NCI-H748 (cell line): ENCODE data around the gene URB2.

Experiments
- DNase-seq: peaks from one replicate; lab custom pipeline; 2025; ENCODE audit not compliant: unreplicated experiment; lab: John Stamatoyannopoulos, UW

Gene URB2

GRCh38 chr1:229643996-229644745, 18.1 kb downstream of the URB2 start:
- DNase-seq: no peak

- DNase-seq: no peak
Observed at GRCh38 chr1:229645324-229645993, 19.4 kb downstream of the URB2 start.

GRCh38 chr1:229648406-229648805, 22.4 kb downstream of the URB2 start:
- no peak for DNase-seq

GRCh38 chr1:229650045-229650444, 24.0 kb downstream of the URB2 start:
- no peak for DNase-seq

- no peak for DNase-seq
Observed at GRCh38 chr1:229651546-229651945, 25.5 kb downstream of the URB2 start.

- DNase-seq: no peak
Observed at GRCh38 chr1:229653420-229653819, 27.4 kb downstream of the URB2 start.

GRCh38 chr1:229655781-229656180, 29.7 kb downstream of the URB2 start:
- no peak for DNase-seq

- DNase-seq: no peak
Observed at GRCh38 chr1:229657993-229658755, 32.1 kb downstream of the URB2 start.

- peak; percentile 65 for DNase-seq
Observed at GRCh38 chr1:229661022-229661877, 35.2 kb downstream of the URB2 start.

- no peak for DNase-seq
Observed at GRCh38 chr1:229661897-229662296, 35.9 kb downstream of the URB2 start.

GRCh38 chr1:229664133-229664689, 38.2 kb downstream of the URB2 start:
- no peak for DNase-seq

GRCh38 chr1:229665912-229666558, 40.0 kb downstream of the URB2 start:
- no peak for DNase-seq

GRCh38 chr1:229666585-229666984, 40.5 kb downstream of the URB2 start:
- peak; percentile 11 for DNase-seq

- DNase-seq: no peak
Observed at GRCh38 chr1:229669333-229669732, 43.3 kb downstream of the URB2 start.

- no peak for DNase-seq
Observed at GRCh38 chr1:229671310-229671709, 45.3 kb downstream of the URB2 start.

- DNase-seq: no peak
Observed at GRCh38 chr1:229672246-229672645, 46.2 kb downstream of the URB2 start.

GRCh38 chr1:229674042-229674441, 48.0 kb downstream of the URB2 start:
- no peak for DNase-seq

GRCh38 chr1:229675396-229675795, 49.3 kb downstream of the URB2 start:
- no peak for DNase-seq

- DNase-seq: no peak
Observed at GRCh38 chr1:229685149-229685548, 59.1 kb downstream of the URB2 start.

- DNase-seq: no peak
Observed at GRCh38 chr1:229689273-229689672, 63.2 kb downstream of the URB2 start.
